Measurements from ENCODE around the gene TCF7.

TCF7 gene

DNA sequence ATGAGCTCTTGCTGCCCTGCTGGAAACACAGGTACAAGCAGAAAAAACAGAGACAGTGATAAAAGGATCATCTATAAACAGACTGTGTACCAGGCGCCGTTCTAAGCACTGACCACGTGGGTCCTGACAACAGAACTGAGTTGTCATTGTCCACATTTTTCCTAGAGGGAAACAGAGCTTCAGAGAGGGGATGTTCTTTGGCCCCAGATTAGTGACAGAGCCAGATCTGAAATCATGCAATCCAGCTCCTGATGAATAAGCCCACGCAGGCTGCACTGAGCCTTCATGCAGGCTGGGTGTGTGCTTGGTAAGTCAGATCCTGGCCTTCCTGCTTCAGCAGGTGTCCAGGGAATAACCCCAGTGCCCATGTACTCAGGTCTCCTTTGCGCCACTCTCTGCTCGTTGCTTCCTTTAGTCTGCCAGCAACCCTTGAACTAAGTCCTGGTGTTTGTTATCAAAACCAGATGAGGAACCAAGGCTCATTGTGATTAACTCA lies 22.8 kb upstream of the TCF7 start:
- no peak for DNase-seq

DNA sequence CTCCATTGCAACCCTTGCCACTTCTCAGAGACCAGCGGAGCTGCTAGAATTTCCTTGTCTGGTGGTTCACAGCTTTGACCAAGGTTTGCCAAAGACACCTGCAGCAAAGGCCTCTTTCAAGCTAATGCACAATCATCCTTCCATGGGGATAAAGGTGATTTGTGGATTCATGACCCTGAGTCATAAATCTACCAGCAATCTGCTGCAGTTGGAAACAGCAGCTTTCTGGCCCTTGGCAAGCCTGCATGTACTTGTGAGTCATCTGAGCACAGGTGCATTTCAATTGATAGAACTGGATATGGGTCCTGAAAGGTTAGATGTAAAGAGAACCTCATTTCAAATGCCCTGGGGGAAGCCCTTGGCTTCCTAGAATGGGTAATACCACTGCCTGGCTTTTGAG lies 21.6 kb upstream of the TCF7 start:
- DNase-seq = no peak

DNA sequence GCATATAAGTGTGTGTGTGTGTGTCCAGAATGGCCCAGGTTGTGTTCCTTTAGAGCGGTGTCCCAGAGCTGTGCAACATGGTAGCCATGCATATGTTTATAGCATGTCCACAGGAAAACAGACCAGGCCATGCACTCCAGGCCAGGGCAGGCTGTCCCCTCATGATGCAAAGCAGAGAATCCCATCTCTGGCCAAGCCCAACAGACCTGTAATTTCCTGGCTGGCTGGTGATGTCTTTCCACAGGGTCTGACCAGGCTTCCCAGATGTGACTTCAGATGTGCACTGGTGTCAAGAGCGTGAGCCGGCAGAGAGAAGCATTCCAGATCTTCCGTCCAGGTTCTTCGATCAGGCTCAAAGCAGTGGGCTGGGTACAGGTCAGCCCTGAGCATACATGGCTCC lies 21.1 kb upstream of the TCF7 start:
- no peak for DNase-seq

DNA sequence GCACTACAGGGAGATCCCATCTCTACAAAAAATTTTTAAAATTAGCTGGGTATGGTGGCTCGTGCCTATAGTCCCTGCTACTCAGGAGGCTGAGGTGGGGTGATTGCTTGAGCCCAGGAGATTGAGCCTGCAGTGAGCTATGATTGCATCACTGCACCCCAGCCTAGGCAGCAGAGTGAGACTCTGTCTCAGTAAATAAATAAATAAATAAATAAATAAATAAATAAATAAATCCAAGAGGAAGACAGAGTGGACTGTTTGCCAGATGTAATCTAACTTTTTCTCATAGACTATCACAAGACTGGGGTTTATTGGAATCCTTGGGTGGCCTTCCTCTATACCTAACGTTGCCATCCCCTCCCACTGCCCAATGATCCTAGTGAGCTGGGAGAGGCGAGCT lies 19.2 kb upstream of the TCF7 start:
- no peak for DNase-seq

DNA sequence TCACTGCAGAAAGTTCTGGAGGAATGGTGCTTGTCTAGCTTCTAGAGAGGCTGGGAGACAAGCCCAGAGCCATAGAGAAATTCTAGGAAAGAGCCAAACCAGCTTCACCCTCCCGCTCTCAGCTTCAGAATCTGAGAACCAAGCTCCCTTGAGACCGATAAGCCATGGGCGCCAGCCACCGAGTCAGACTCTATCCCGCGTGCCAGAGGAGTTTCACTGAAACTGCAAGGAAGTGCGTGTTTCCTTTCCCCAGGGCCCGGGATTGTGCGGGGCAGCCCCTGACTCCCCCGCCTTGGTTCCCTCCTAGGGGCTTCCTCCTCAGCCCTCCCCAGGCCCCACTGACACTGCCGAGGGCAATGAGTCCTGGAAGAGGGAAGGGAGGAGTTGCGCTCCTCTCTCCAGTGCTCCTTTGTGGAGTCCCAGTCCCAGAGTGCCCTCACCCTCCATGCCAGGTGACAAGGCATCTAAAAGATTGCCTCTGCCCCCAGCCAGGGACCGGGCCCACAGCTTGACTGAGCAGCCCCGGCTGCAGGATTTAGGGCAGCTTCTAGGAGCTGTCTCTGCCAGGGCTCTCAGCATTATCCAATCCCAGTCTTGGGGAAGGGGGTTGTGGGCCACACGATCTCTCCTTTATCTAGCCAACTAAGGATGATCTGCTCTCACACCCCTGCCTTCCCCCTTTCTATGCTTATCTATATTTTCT lies 18.4 kb upstream of the TCF7 start:
- DNase-seq = no peak

DNA sequence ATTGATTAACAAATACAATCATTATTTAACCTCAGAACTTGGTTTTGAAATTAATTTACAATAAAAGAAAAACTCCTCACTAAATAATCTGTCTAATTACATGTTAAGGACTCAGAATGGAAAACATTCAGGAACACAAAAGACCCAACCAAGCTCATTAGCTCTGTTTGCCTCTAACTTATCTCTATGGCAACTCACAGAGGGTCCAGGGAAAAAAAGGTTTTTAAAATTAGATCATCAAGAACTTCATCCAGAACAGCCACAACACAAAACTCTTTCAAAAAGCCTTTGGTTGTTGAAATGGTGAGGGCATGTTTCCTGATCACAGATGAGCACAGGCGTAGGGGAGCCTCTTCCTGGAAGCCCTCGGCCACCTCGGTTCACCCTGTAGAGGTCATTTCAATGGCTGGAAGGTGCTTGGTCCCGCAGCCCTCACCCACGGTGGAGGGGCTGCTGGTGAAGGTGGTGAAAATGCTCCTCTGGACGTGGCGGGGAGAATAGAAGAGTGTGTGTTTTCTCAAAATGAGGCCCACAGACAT lies 17.2 kb upstream of the TCF7 start:
- peak; percentile 87 for DNase-seq

DNA sequence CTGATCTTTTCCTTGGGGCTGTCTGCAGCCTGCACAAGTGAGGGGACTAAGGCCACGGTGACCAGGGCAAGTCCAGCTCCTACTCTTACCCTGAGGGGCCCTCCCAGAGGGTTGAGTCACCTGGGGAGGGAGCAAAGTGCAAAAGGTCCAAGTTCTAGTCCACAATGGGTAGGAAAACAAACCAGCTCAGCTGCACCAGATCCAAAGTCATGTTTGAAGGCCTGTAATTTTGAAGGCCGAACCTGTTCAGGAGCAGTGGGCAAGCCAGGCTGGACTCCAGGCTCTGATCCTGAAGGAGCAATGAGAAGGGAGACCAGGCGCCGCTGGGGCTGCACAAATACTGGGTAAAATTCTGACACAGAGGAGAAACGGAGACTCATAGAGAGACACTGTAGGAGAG lies 15.8 kb upstream of the TCF7 start:
- no peak for DNase-seq

DNA sequence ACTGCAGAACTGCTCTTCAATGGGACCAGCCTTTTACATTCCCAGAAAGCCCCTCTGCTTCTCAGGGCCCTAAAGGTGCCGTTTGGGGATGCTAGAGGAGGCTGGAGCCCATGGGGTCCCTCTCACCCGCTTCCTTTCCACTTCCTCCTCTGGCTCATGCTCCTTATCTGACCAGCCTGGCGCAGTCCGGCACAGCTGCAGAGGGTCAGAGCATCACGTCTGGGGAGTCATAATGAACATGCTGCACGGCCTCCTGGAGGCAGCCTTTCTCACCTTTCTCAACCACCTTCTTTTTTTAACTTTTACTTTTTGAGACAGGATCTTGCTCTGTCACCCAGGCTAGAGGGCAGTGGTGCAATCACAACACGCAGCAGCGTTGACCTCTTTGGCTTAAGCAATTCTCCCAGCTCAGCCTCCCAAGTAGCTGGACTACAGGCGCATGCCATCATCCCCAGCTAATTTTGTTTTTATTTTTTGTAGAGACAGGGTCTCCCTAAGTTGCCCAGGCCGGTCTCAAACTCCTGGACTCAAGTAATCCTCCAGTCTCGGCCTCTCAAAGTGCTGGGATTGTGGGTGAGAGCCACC lies 15.1 kb upstream of the TCF7 start:
- DNase-seq = no peak

DNA sequence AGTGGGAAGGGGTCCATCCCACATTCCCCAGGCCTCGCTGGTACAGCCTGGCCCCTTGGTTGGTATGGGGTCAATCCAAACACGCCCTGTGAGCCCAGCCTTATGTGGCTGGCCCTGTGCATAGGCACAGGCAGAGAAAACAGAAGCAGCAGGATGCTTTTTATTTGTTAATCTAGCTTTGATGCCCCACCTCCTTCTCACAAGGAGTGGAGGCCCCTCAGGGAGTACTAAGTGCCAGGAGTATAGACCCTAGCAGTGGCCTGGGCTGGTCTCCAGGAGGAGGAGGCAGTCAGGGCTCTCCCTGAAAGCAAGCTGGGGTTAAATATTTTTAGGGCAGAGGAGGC lies 14.6 kb upstream of the TCF7 start:
- DNase-seq = no peak

DNA sequence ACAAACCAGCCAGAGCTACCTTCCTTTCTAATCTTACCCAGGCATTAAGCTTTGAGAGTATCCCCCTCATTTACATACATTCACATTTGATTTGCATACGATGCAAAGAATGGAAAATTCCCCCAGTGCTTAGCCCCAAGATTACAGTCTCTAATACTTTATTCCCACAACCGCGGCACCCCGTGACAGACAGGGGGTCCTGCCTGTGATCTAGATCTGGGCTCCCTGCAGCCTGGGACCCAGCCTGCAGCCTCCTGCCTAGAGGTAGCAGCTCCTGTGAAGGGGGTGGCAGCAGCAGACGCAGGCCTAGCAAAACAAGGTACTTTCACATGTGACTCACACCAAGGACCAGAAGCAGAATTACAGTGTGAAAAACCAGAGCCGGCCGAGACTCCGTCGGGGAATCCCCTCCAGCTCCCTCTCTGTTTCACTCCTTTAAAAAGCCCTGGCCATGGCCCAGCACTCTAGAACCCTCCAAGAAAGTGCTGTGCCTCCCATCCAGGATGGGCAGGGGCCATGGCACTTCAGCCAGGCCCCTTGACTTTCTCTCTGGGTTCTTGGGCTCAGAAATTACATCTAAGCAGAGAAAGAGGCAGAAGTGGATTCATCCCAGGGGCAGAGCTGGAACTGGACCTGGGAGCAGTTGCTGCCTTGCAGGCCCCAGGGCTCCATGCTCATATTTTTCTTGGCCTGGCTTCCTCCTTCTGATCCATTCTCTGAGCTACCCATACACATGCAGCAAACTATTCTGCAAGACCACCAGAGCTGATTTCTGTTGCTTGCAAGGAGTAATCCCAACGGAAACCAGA lies 14.0 kb upstream of the TCF7 start:
- DNase-seq = peak; percentile 47

DNA sequence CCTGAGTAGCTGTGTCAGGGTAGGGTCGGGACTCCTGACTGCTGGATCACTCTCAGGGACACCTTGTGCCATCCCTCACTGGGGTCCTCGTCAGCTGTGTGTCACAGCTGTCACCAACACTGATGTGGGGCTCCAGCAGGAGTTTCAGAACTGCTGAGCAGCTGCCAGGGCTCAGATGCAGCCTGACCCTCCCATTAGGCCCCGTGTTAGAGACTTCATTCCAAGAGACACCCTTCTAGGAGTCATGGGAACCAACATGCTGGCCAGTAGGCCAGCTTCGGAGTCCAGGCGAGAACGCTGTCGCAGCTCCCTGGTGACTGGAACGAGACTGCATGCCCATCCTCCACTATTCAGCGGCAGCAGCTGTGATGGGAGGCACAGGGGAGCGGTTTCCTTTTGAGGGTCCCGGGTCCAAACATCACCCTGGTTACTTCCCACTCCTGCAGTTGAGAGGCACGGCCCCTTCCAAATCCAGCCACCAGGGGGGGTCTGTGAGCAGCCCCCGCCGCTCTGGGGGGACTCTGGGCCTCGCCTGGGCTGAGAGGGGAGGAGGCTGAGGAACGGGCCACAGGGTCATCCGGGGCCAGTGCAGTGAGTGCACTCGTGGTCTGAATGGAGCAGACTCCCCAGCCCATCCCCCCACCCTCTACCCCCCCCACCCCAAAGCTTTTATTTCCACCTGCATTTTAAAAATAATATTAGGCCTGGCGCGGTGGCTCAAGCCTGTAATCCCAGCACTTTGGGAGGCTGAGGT lies 12.6 kb upstream of the TCF7 start:
- DNase-seq = peak; percentile 80

DNA sequence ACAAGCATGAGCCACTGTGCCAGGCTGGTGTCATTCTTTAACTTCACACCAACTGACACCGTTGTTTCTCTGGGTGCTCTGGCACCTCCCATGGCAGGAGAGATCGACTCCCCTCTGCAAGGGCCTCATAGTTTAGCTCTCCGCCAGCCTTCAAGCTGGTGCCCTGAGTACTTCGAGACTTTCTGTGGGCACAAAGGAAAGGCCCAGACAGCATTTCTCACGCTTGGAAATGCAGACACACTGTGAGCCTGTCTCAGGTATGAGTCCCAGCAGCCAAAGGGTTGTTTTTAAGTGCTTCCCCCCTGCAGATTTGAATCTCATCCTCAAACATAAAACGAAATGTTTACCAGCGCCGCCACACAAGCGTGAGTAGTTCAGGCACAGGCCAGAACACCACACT lies 11.1 kb upstream of the TCF7 start:
- DNase-seq = no peak

DNA sequence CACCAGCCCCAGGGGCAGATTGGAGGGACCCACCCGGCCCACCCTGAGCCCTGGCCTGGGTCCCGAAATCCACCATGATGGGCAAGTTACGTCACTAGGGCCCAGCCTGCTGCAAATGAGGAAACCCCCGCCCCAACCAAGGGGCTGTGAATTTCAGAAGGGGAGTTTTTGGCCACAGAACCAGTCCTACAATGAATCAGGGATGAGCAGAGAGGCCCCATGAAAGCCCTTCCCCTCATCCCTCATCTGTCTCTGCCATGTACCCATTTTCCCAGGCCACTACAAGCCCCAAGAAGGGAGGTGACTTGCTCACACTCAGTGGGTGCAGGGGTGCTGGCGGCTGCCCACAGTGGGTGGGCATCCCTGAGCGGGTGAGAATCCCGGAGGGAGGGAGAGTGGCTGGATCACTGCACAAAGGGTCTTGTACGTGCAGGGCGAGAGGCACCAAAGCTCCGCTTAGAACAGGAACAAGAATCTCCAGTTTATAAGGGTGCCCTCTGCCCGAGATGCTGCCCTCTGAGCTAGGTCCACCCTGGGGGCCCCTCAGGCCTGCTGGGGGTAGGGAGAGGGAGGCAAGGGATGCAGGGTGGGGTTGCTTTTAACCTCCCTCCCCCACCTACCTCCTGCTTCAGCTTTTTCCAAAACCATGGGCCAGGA lies 10.4 kb upstream of the TCF7 start:
- no peak for DNase-seq

DNA sequence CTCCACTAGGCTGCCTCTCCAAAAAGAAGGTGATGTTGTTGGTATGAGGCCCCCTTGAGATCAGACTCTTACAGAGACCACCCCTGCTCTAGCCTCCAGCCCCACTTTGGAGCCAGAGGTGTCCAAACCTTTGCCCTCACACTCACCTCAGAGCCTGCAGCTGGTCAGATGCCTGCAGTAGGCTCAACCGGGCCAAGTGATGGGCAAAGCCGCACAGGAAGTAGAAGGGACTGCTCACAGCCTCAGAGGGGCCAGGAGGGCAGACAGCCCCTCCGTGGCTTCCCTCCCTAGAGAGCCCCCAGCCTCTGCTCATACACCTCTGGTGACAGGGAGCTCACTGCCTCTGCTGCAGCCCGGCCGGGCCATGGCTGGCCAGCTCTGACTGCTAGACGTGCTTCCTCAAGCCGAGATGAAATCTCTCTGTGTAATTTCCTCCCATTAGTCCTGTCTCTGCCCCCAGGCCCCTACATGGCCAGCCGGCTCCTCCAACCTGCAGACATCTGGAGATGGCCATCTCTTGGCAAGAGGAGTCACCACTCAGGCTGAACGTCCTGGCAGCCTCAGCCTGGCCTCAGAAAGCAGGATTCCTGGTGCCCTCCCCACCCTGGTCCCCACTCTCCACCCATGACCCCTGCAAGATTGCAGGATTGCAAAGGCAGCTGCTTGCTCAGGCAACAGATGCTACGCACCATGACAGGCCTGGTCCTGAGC lies 7.3 kb upstream of the TCF7 start:
- DNase-seq = no peak

DNA sequence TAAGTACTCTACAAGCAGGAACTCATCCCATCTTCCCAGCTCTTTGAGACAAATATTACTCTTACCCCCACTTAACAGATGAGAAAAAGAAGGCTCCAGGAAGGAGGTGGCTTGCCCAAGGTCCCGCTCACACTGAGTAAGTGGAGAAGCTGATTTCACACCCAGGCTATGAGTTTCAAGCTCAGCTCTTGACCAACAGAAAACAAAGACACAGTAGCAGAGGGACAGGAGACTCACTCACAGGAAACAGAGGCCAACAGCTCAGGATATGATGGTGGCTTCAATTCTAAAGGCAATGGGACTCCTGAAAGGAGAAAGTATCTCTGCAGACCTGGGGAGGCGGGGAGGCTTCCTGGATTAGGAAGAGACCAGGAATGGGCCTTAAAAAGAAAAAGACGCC lies 6.7 kb upstream of the TCF7 start:
- no peak for DNase-seq

DNA sequence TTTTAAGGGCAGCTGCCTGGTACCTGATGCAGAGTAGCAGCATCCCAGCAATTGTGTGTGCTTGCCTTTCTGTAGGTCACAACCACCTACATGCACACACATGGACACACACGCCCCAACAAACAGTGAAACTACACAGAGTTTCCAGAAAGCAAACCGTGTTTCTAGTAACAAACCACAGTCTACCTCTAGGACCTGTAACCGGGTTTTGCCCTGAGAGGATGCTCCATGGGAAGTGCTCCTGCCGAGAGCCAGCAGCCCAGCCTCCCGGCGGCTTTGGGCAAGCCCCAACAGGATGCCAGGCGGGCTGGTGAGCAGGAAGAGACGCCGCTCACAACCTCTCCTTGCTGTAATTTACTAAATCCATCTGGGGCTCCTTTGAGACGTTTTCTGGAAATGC lies 4.1 kb upstream of the TCF7 start:
- DNase-seq = no peak

DNA sequence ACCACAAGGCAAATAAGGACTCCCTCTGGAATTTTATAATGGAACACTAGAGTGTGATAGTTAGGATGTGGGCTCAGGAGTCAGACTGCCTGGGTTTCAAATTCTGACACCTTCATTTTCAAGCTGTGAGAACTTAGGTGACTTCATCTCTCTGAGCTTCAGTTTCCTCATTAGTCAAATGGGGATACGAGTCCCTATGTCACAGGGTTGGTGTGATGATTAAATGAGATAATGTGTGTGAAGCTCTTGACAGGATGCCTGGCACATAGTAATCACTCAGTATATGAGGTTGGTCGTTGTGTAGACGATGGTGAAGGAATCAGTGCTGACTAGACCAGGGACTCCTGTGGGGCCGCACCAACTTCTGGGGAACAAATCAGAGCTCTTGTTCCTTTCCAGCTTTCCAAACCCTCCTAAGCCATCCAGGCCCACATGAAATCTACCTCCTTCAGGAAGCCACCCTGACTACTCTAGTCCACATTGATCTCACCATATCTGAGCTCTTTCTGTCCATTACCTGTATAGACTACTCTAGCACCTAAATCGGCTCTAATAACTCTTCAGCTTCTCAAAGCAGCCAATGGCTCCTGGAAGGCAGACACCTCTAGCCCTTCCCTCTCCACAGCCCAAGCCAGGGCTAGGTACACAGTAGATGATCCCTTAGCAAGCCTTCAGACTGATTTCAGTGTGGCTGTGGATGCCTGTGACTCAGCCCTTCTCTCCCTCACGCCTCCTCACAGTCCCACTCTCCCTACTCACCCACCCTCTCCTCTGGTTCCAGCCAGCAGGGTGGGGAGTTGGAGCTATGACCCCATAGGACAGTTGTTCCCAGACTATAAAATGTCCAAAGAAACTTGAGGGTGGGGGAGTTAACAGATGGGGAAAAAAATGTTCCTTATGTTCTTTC lies 2.5 kb upstream of the TCF7 start:
- no peak for DNase-seq

DNA sequence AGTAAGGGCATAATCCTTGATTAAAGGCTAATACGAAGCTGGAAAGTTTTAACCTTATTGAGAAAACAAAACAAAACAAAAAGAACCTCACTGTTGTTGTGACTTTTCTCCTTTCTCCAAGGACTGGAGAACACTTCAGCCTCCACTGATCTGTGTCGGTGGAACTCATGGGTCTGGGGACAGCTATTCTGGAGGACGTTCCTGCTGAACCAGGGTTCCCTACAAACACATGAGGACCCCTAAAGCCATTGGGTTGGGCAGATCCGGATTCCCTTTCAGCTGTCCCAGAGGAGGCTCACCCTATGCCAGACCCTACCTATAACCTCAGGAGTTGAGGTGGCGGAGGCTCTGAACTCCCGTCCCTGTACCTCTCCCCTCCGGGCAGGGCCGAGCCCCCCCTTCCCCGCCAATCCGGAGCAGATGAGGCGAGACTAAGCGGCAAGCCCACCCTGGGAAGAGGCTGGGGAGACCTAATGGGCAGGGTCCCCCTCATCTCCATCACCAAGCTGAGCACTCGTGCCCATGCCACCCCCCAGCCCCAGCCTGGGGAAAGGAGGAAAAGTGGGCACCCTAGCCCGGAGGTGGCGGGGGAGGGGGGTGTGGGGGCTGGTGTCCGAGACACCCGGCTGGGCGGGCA lies 1.6 kb upstream of the TCF7 start:
- no peak for DNase-seq

DNA sequence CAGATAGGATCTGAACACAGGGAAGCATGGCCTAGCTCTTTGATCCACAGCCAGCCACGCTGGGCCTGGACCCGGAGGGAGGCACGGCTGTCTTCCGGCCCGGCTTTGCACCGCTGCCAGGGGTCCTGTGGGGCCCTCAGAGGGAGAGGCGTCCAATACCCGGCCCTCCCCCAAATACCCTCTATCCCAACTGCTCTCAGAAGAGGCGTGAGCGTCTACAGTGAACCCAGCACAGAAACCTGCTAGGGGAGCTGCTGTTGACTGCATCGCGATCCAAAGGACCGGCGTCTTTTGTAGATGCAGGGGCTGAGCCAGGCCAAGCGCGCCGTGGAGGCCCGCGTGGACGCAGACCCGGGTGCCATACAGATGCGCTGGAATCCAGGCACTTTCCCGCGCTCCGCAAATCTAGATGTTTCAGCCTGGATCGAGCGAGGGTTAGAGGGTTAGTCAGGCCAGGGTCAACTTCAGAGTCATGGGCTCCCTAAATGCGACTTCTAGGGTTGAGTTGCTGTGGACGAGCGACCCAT lies 1.1 kb upstream of the TCF7 start:
- peak; percentile 51 for DNase-seq

All from eye (tissue), 1 donor.